H1 (cell line): ENCODE results near the gene DENND6B.

Source experiments
- BRCA1 ChIP-seq: IDR thresholded peaks from 2 replicates; pipeline ENCODE4 v1.6.1; 2012; ENCODE audit warnings: low read depth, low read length, improper control_type of control experiment
- CBX5 ChIP-seq: fragments of 300-800, 300-1000 bp; sonication (generic); IDR thresholded peaks from 2 replicates; pipeline ENCODE4 v1.7.1; 2016; ENCODE audit warnings: antibody characterized with exemption, low read length, low read depth
- GABPA ChIP-seq: IDR thresholded peaks from 2 replicates; pipeline ENCODE4 v1.6.1; 2011; ENCODE audit warnings: mild to moderate bottlenecking, low read length, moderate library complexity, borderline replicate concordance; ENCODE audit not compliant: insufficient read depth
- GTF2F1 ChIP-seq: IDR thresholded peaks from 2 replicates; pipeline ENCODE4 v1.6.1; 2012; ENCODE audit warnings: low read depth, low read length, improper control_type of control experiment, borderline replicate concordance
- JUN ChIP-seq: IDR thresholded peaks from 2 replicates; pipeline ENCODE4 v1.6.1; 2011; ENCODE audit warnings: low read depth, mild to moderate bottlenecking, improper control_type of control experiment, low read length
- JUND ChIP-seq: IDR thresholded peaks from 2 replicates; pipeline ENCODE4 v1.6.1; 2011; ENCODE audit warnings: mild to moderate bottlenecking, improper control_type of control experiment, low read length
- KDM5A ChIP-seq: fragments of 200-600 bp; IDR thresholded peaks from 2 replicates; pipeline ENCODE4 v1.7.1; 2012; ENCODE audit warnings: mild to moderate bottlenecking, low read length, inconsistent platforms, mixed read lengths
- POLR2A ChIP-seq, 2 experiments: IDR thresholded peaks; 1 replicate in 1 of 2; 2 replicates in 1 of 2; pipeline ENCODE4 v1.6.1; 2011; ENCODE audit warnings: low read depth in 2 of 2, low read length in 2 of 2, mild to moderate bottlenecking in 2 of 2; ENCODE audit errors: control extremely low read depth in 1 of 2
- RAD21 ChIP-seq, 2 experiments: IDR thresholded peaks in 1 of 2; conservative IDR thresholded peaks in 1 of 2; 2 replicates each; pipeline ENCODE4 v1.6.1; 2011; ENCODE audit warnings: low read depth in 2 of 2, low read length in 2 of 2, improper control_type of control experiment in 1 of 2, inconsistent platforms in 1 of 2, mild to moderate bottlenecking in 1 of 2, moderate library complexity in 1 of 2
- SP1 ChIP-seq: IDR thresholded peaks from 2 replicates; pipeline ENCODE4 v1.6.1; 2011; ENCODE audit warnings: low read depth, low read length
- SUZ12 ChIP-seq: fragments of 200-600 bp; sonication (generic); IDR thresholded peaks from 2 replicates; pipeline ENCODE4 v1.6.1; 2012; ENCODE audit warnings: mild to moderate bottlenecking, inconsistent platforms, low read length, moderate library complexity, mixed read lengths
- TAF1 ChIP-seq: IDR thresholded peaks from 2 replicates; pipeline ENCODE4 v1.6.1; 2011; ENCODE audit warnings: mild to moderate bottlenecking, low read depth, low read length
- TAF7 ChIP-seq: optimal IDR thresholded peaks from 2 replicates; pipeline ENCODE3; 2011; ENCODE audit warnings: low read depth, mild to moderate bottlenecking, inconsistent platforms, low read length, moderate library complexity, borderline replicate concordance
- TF ChIP-seq, protein P1 (sequence below), 3 experiments: IDR thresholded peaks; 1 replicate in 2 of 3; 2 replicates in 1 of 3; pipeline versions ENCODE4 v1.5.1 to v1.6.1; 2011; ENCODE audit warnings: low read length in 3 of 3, mild to moderate bottlenecking in 3 of 3, inconsistent platforms in 2 of 3, low read depth in 1 of 3, moderate library complexity in 1 of 3; ENCODE audit not compliant: insufficient read depth in 1 of 3; ENCODE audit errors: control extremely low read depth in 1 of 3

DNA sequence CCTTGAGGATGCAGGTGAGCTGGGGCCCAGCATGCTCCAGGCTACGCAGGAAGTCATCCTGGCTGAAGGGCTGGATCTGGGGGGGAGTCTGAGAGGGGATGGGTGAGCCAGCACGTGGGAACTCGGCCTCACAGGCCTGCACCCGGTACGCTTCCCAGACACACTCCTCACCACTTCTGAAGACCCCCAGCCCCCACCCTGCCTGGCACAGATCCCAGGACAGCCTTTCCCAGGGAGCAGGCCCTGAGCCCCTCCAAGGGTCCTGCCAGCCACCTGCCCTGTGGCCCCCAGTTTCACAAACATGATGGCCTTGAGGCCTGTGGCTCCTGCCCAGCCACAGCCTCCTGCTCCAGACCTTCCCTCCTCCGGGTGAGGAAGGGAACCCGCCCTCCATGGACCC lies 13.8 kb downstream of the DENND6B start:
- TF ChIP-seq JUND, result no peak
- TF ChIP-seq JUN, result no peak
- TF ChIP-seq, protein P1, sequence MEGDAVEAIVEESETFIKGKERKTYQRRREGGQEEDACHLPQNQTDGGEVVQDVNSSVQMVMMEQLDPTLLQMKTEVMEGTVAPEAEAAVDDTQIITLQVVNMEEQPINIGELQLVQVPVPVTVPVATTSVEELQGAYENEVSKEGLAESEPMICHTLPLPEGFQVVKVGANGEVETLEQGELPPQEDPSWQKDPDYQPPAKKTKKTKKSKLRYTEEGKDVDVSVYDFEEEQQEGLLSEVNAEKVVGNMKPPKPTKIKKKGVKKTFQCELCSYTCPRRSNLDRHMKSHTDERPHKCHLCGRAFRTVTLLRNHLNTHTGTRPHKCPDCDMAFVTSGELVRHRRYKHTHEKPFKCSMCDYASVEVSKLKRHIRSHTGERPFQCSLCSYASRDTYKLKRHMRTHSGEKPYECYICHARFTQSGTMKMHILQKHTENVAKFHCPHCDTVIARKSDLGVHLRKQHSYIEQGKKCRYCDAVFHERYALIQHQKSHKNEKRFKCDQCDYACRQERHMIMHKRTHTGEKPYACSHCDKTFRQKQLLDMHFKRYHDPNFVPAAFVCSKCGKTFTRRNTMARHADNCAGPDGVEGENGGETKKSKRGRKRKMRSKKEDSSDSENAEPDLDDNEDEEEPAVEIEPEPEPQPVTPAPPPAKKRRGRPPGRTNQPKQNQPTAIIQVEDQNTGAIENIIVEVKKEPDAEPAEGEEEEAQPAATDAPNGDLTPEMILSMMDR (IDR thresholded peaks at IDR 0.05; ENCODE audit: control extremely low read depth in 1 of 3, insufficient read depth in 1 of 3, low read depth in 1 of 3, low read length in 3 of 3), result no peak
- no peak for TF ChIP-seq SP1
- TF ChIP-seq RAD21 (IDR thresholded peaks at IDR 0.05 in 1 of 2, conservative IDR thresholded peaks at IDR 0.05 in 1 of 2; ENCODE audit: low read depth in 2 of 2, low read length in 2 of 2), result no peak
- TF ChIP-seq GTF2F1, result no peak
- TF ChIP-seq KDM5A, result no peak
- TF ChIP-seq BRCA1, result no peak
- TF ChIP-seq GABPA, result no peak
- TF ChIP-seq TAF1, result no peak
- no peak for TF ChIP-seq POLR2A (IDR thresholded peaks at IDR 0.05; ENCODE audit: control extremely low read depth in 1 of 2, low read depth in 2 of 2, low read length in 2 of 2)
- TF ChIP-seq SUZ12, result no peak
- no peak for TF ChIP-seq TAF7
- TF ChIP-seq CBX5, result no peak
